Hepatocyte (in vitro differentiated cells): ENCODE results near the gene GOLM1. TPM values are rescaled to one million over a fixed set of nuclear protein-coding genes. Genes with fewer than 3 reads are reported as not detected.
A peak's percentile ranks its signal among the peaks of the same experiment; 100 is the strongest.

Experiments
- DNase-seq: peaks from one replicate; pipeline ENCODE4 v3.0.0-alpha.2; 2016; ENCODE audit warnings: low spot score
- H2AFZ ChIP-seq: fragments of 200-600 bp; sonication (generic); 2 replicates; pipeline ENCODE4 v1.6.0; 2016; ENCODE audit warnings: antibody characterized with exemption, mild to moderate bottlenecking
- H3K27ac ChIP-seq: fragments of 200-600 bp; sonication (generic); 2 replicates; pipeline ENCODE4 v1.5.1; 2016; ENCODE audit warnings: mild to moderate bottlenecking
- H3K27me3 ChIP-seq: fragments of 200-600 bp; sonication (generic); 2 replicates; pipeline ENCODE4 v1.6.1; 2016
- H3K36me3 ChIP-seq: fragments of 200-600 bp; sonication (generic); replicated peaks from 2 replicates; pipeline ENCODE4 v1.5.1; 2016; ENCODE audit warnings: low read depth; ENCODE audit not compliant: insufficient read depth
- H3K4me1 ChIP-seq: fragments of 200-600 bp; sonication (generic); 2 replicates; pipeline ENCODE4 v1.5.1; 2016; ENCODE audit warnings: mild to moderate bottlenecking, moderate library complexity; ENCODE audit not compliant: insufficient read depth
- H3K4me2 ChIP-seq: fragments of 200-600 bp; sonication (generic); 2 replicates; pipeline ENCODE4 v1.6.0; 2016
- H3K4me3 ChIP-seq: fragments of 200-600 bp; sonication (generic); 2 replicates; pipeline ENCODE4 v1.5.1; 2016; ENCODE audit warnings: mild to moderate bottlenecking
- H3K79me2 ChIP-seq: fragments of 200-600 bp; sonication (generic); 2 replicates; pipeline ENCODE4 v1.6.0; 2017; ENCODE audit warnings: mild to moderate bottlenecking
- H3K9me2 ChIP-seq: fragments of 200-600 bp; sonication (generic); replicated peaks from 2 replicates; pipeline ENCODE4 v1.6.0; 2017; ENCODE audit warnings: mild to moderate bottlenecking; ENCODE audit not compliant: insufficient read depth
- H3K9me3 ChIP-seq: fragments of 200-600 bp; sonication (generic); 2 replicates; pipeline ENCODE4 v1.5.1; 2016; ENCODE audit warnings: low read depth, mild to moderate bottlenecking
- H4K20me1 ChIP-seq: fragments of 200-600 bp; sonication (generic); 2 replicates; pipeline ENCODE4 v1.6.0; 2016; ENCODE audit warnings: mild to moderate bottlenecking; ENCODE audit not compliant: insufficient read depth, poor library complexity, severe bottlenecking
- CTCF ChIP-seq: fragments of 200-600 bp; sonication (generic); IDR thresholded peaks from 2 replicates; pipeline ENCODE4 v1.5.1; 2016; ENCODE audit warnings: antibody characterized with exemption, mild to moderate bottlenecking; ENCODE audit not compliant: poor library complexity
- EZH2 ChIP-seq: fragments of 200-600 bp; sonication (generic); IDR thresholded peaks from 2 replicates; pipeline ENCODE4 v1.6.1; 2016; ENCODE audit warnings: antibody characterized with exemption, mild to moderate bottlenecking, borderline replicate concordance
- EZH2phosphoT487 ChIP-seq: fragments of 200-600 bp; sonication (generic); IDR thresholded peaks from one replicate; pipeline ENCODE4 v1.6.1; 2018; ENCODE audit warnings: antibody characterized with exemption, mild to moderate bottlenecking, low read depth, moderate library complexity; ENCODE audit not compliant: unreplicated experiment, severe bottlenecking
- WGBS: methylation state at CpG from one replicate; pipeline ENCODE4 v1.1.6; 2016; ENCODE audit warnings: low lambda C conversion rate; ENCODE audit errors: missing lambda C conversion rate; 5-methylcytosine and 5-hydroxymethylcytosine counted together
- polyA plus RNA-seq: library from polyadenylated mRNA; unstranded; fragments of >200 nt; fragmentation: Nextera tagmentation; extraction: Ambion mirVana; gene quantifications from 2 replicates; pipeline ENCODE4 v1.2.1, GENCODE V29; 2016
- total RNA-seq: library from RNA; depleted of rRNA; stranded (reverse); fragments of >200 nt; gene quantifications from 2 replicates; pipeline ENCODE4 v1.2.3, GENCODE V29; 2014

The GOLM1 gene
- total and polyA plus RNA-seq, 2 experiments from 2014 or later = 140 to 164 TPM

- Histone ChIP-seq H3K27ac (peak overlapping the region; percentile 85), H2AFZ (no peak overlapping the region), H3K4me1 (peaks cover 21% of the 10 kb centered on the region), H4K20me1 (no peaks in the 10 kb centered on the region), H3K9me2 (no peaks in the 10 kb centered on the region), H3K9me3 (no peaks in the 10 kb centered on the region), H3K4me3 (no peak overlapping the region), H3K36me3 (no peaks in the 10 kb centered on the region), H3K79me2 (no peaks in the 10 kb centered on the region), H3K4me2 (no peak overlapping the region), H3K27me3 (no peaks in the 10 kb centered on the region)
- TF ChIP-seq EZH2 (no peak), CTCF (no peak), EZH2phosphoT487 (no peak)
- no peak for DNase-seq
- 86% methylated on average over 4 of the region's 4 CpGs for WGBS
These were observed 29.0 kb upstream of the GOLM1 start for GRCh38 chr9:86128235-86128822.

- Histone ChIP-seq H3K79me2 (no peaks in the 10 kb centered on the region), H3K27me3 (no peaks in the 10 kb centered on the region), H3K36me3 (no peaks in the 10 kb centered on the region), H3K9me3 (no peaks in the 10 kb centered on the region), H2AFZ (no peak overlapping the region), H3K27ac (peak overlapping the region; percentile 85), H3K4me1 (peaks cover 21% of the 10 kb centered on the region), H3K9me2 (no peaks in the 10 kb centered on the region), H3K4me2 (peak overlapping the region; percentile 55), H3K4me3 (no peak overlapping the region), H4K20me1 (no peaks in the 10 kb centered on the region)
- WGBS = 15% methylated on average over 11 of the region's 11 CpGs
- DNase-seq = peak; percentile 93
- no peak for TF ChIP-seq EZH2phosphoT487
- TF ChIP-seq CTCF = no peak
- no peak for TF ChIP-seq EZH2
These were observed 27.9 kb upstream of the GOLM1 start for GRCh38 chr9:86126998-86127972.

- H3K36me3 ChIP-seq = no peaks in the 10 kb centered on the region
- DNase-seq = no peak
- H3K4me2 ChIP-seq = no peak overlapping the region
- H3K79me2 ChIP-seq = no peaks in the 10 kb centered on the region
- H3K9me2 ChIP-seq = no peaks in the 10 kb centered on the region
- no peak for TF ChIP-seq CTCF
- no peak for TF ChIP-seq EZH2
- TF ChIP-seq EZH2phosphoT487 = no peak
- no peak overlapping the region for H3K27ac ChIP-seq
- no peak overlapping the region for H2AFZ ChIP-seq
- peaks cover 13% of the 10 kb centered on the region for H3K4me1 ChIP-seq
- H3K4me3 ChIP-seq = no peak overlapping the region
- 82% methylated on average over 2 of the region's 2 CpGs for WGBS
- no peaks in the 10 kb centered on the region for H3K27me3 ChIP-seq
- H4K20me1 ChIP-seq = no peaks in the 10 kb centered on the region
- H3K9me3 ChIP-seq = no peaks in the 10 kb centered on the region
These were observed 23.0 kb upstream of the GOLM1 start for GRCh38 chr9:86122311-86122710.
